DOHH2 (cell line): Measurements from ENCODE around the gene RLN3.

ENCODE experiments used
- EZH2phosphoT487 ChIP-seq: fragments of 200-600 bp; sonication (generic); IDR thresholded peaks from 2 replicates; pipeline ENCODE4 v1.6.1; 2017; ENCODE audit warnings: borderline replicate concordance, mild to moderate bottlenecking, antibody characterized with exemption, low read length, moderate library complexity, mixed read lengths
- TF ChIP-seq, protein P1 (sequence below): fragments of 200-600 bp; sonication (generic); IDR thresholded peaks from one replicate; pipeline ENCODE4 v1.5.1; 2014; ENCODE audit warnings: antibody characterized with exemption, mild to moderate bottlenecking, low read depth, low read length; ENCODE audit not compliant: poor library complexity, severe bottlenecking

DNA sequence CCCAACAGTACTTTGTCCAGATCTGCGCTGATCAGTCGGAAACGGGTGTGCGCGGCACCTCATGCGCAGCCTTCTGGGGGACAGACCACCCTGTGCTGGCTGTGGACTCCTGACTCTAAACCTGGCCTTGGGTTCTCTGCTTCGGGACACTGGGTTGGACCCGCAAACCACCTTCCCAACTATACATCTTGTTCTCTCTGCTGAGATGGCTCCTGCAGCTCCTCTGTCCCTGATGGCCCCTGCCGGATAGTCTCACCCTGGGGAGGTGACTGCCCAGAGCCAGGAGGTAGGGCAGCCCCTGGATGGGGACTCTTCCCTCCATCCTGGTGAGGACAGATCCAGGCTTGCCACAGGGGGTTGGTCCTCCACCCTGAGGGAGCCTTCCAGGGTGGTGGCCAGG lies 45.2 kb upstream of the RLN3 start:
- TF ChIP-seq, protein P1, sequence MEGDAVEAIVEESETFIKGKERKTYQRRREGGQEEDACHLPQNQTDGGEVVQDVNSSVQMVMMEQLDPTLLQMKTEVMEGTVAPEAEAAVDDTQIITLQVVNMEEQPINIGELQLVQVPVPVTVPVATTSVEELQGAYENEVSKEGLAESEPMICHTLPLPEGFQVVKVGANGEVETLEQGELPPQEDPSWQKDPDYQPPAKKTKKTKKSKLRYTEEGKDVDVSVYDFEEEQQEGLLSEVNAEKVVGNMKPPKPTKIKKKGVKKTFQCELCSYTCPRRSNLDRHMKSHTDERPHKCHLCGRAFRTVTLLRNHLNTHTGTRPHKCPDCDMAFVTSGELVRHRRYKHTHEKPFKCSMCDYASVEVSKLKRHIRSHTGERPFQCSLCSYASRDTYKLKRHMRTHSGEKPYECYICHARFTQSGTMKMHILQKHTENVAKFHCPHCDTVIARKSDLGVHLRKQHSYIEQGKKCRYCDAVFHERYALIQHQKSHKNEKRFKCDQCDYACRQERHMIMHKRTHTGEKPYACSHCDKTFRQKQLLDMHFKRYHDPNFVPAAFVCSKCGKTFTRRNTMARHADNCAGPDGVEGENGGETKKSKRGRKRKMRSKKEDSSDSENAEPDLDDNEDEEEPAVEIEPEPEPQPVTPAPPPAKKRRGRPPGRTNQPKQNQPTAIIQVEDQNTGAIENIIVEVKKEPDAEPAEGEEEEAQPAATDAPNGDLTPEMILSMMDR, result no peak
- TF ChIP-seq EZH2phosphoT487, result no peak
